GM21381 (cell line): ENCODE results near the gene TMEM213.

Source experiments
- ATAC-seq: cut with Tn5 transposase; IDR thresholded peaks from one replicate; pipeline ENCODE4 v1.9.1; 2021; ENCODE audit warnings: mild to moderate bottlenecking, moderate library complexity; ENCODE audit not compliant: unreplicated experiment

The TMEM213 gene

DNA sequence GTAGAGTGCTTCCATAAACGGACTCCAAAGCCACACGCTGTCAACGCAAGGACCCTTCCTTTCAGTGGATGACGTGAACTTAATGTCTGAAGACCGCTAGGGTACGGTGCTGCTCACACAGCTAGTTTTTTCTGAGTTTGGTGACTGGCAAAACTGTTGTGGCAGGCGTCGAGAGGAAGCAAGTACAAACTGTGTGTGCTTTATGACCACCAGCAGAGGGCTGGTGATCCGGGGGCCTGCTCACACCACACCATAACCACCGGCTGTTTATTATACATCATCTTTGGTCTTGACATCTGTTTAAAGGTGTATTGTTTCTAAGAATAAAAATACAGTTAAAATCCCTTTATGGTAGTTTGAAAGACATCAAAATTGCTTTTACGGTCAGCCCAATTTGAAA lies 37.3 kb downstream of the TMEM213 start:
- ATAC-seq = no peak

DNA sequence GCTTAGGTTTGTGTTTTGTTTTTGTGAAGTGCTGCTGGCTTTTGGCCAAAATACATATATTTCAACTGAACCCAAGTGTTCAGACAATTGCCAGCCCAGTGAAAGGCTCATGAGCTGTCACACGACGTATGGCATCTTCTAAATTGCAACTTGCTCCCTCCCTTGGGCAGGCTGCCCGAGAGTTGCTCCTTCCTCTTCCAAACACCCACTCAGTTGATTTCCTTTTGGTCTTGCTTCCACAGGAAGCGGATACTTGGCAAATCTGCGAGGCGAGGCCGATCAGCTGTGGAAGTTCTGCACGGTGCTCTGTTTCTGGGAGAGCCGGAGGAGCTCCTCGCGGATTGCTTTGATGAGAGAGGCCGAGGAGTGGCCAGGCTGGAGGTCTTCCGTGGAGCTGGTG lies 39.8 kb downstream of the TMEM213 start:
- ATAC-seq = no peak

DNA sequence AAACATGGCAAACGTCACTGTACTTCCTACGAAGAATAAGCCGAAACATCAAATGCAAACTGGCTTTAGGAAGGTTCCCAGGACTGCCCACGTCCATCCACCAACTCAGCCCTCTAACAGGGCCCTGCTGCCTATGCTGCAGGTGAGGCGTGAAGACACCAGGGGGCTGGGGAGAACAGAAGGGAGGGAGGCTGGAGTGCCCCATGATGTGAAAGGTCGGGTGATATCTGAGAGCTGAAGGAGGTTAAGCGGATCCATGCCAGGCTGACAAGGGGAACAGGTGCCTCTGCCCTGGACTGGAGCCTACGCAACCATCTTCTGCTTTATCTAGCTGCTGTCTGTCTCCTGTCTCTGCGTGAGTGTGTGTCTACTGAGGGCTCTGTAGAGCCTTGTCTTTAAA lies 40.4 kb downstream of the TMEM213 start:
- no peak for ATAC-seq

DNA sequence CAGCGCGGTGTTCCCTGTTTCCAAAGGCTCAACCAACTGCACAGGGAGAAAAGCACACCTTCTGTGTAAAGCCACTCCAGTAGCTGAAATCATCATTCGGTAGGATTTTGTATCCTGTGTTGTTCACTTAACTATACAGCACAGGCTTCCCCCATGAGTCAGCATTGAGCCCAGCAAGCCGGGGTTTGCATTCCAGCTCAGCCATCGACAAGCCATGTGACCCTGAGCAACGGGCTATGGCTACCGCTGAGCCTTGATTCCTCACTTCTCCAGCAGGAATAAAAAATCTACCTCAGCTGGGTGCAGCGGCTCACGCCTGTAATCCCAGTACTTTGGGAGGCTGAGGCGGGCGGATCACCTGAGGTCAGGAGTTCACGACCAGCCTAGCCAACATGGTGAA lies 44.3 kb downstream of the TMEM213 start:
- ATAC-seq = no peak

DNA sequence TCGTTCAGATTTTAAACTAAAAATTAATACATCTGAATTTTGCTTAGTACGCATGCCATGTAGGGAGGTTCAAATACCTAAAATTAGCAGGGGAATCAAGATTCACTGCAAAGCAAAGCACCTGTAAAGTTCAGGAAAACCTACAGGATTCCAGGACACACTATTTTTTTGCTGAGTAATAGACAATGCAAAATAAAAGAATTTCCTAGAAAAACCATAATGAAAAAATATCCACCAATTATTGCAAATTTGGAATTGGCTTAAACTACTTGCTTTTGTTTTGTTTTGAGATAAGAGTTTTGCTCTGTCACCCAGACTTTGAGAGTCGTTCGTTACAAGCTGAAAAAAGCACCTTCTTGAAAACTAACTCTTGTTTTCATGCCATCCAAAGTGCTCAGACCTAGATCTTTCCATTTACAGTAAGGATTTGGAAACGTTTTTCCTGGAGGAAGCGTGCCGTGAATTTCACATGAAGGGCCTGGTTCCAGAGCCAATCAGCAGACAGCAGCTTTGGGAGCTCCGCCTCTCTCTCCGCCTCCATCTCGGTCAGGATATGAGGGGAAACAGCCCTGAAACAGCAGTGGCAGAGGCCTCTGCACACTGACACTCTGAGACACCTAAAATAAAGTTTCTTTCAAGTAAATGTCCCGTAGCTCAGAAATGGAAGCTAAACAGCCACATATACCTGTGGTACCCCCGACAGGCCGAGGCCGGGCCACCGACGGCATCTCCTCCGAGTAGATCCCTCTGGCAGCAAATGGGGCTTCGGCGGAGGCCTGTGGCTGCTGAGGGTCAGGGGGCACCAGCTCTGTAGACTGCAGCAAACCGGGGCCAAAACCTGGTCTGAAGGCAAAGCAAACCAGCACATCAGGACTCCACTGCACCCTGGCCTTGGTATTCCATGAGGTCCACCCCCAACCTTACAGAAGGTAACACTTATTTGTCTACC lies 46.1 kb downstream of the TMEM213 start:
- no peak for ATAC-seq

DNA sequence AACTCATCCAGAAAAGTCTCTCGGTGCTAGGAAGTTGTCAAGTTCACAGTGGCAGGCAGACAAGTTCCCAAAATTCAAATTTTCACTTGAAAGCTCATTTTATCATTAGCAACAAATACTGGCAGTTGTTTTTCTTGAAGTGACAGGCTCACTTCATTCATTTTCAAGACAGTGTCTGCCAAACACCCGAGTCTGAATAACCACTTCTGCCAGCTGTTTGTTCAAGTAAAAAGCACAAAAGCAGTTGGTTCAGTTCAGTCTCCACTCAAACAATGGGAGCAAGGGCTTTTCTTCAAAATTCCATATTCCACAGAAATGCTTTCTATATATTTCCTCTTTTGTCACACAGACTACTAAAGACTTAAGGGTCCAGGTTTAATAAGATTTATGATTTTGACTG lies 47.9 kb downstream of the TMEM213 start:
- no peak for ATAC-seq

DNA sequence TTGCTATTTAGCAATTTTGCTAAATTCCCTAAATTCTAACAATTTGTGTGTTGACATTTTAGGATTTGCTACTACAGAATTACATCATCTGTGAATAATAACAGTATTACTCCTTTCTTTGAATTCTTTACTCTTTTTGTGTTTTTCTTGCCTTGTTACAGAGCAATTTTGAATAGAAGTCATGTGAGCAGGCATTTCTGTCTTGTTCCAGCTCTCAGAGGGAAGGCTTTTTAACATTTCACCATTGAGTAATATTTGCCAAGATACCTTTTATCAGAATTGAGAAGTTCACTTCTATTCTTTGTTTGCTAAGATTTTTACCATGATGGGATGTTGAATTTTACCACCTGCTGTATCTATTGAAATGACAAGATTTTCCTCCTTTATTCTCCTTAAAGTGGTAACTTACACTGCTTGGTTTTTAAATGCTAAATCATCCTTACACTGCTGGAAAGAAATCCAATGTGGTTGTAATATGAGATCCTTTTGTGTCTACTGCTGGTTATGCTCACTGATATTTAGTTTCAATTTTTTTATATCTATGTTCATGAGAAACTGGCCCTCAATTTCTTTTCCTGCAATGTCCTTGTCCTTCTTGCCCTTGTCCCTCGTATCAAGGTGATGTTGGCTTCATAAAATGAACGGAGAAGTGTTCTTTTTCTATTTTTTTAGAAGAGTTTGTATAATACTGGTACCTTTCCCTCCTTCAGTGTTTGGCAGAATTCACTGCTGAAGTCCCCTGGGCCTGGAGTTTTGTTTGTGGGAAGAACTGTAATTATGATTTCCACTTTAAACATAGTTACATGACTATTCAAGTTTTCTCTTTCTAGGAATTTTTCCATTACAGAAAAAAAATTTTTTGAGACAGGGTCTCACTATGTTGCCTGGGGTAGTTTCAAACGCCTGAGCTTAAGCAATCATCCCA lies 50.5 kb downstream of the TMEM213 start:
- ATAC-seq = no peak

DNA sequence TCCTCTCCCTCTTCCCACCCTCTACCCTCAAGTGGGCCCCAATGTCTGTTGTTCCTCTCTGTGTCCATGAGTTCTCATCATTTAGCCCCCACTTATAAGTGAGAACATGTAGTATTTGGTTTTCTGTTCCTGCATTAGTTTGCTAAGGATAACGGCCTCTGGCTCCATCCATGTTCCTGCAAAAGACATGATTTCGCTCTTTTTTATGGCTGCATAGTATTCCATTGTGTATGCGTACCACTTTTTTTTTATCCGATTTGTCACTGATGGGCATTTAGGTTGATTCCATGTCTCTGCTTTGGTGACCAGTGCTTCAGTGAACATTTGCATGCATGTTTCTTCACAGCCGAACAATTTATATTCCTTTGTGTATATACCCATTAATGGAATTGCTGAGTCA lies 51.9 kb downstream of the TMEM213 start:
- ATAC-seq = no peak

DNA sequence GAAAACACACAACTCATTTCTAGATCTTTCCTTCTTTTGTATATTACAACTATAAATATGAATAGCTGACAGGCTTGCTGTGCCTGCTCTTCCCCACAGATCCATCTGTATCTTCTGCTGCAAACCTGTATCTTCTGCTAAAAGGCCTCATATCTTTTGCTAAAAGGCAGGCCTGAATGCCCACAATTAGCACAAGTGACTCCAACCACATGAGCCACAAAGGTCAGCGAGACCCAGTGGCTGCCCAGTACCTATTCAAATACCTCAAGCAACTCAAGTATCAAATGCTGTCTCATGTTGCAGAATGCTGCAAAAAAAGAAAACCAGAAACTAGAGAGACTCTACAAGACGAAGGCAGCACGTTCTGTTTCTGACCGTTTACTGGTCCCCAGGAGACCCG lies 54.7 kb downstream of the TMEM213 start:
- no peak for ATAC-seq

DNA sequence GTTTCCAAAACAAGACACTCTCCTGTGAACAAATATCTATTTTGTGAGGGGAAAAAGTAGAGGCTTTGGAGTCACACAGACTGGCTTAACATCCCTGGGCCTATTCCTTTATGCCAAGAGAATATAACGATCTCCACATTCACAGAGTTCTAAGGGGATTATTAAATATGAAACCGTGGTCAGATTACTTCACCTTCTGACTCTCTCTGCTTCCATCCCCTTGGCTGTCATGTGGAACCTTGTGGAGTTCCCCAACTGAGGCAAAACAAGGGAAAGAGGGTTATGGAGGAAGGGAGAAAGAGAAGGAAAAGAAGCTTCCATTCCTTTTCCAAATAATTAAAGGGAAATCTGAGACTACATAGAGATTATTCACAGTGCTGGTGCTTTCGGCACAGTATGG lies 55.7 kb downstream of the TMEM213 start:
- no peak for ATAC-seq

DNA sequence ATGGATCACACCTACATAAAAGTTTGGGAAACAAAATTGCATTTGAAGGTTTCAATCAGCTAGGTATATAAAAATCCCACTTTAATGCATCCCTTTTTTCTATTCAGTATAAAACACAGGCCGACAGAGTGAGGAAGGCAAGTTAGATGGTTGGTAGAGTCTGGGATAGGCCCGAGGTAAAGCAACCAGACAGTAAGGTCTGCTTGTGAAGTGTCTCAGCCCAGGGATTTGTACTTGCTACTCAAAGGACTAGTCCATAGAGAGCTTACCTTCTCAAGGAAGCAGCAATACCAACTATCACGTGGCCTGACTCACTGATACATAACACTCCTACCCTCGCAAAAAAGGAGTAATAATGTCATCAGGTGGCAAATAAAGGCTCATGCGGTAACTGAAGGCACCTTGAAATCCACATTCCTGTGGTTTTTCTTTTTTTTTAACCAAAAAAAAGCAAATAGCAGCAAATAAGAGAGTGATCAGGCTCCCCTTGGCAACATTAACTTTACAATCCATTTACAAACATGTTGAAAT lies 56.4 kb downstream of the TMEM213 start:
- no peak for ATAC-seq

DNA sequence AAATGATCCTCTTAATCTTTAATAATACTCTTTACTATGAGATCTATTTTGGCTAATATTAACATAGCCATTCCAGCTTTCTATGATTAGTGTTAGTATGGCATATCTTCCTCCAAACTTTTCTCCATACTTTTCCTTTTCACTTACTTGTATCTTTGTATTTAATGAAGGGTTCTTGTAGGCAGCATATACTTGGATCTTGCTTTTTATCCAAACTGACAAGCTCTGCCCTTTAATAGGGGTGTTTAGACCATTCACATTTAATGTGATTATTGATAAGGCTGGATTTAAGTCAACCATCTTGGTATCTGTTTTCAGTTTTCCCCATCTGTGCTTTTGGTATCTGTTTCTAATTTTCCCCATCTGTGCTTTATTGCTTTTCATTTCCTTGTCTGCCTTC lies 59.9 kb downstream of the TMEM213 start:
- no peak for ATAC-seq

DNA sequence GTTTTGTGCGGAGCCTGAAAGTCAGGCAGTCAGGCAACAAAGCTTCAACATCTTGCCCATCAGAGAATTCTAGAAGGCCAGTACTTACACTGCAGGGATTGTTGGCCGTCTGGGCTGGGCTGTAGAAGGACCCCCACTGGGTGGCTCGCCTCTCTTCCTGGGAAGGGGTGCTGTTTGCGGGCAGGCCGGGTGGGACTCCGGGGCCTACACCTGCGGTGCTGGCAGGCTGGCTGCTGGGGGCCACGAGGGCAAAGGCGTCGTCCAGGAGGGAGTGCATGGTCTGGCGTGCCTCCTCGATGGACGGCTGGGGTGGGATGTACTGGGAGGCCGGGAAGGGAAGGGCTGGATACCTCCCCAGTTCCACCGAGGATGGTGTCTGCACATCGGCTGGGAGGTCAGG lies 63.3 kb downstream of the TMEM213 start:
- ATAC-seq = no peak

DNA sequence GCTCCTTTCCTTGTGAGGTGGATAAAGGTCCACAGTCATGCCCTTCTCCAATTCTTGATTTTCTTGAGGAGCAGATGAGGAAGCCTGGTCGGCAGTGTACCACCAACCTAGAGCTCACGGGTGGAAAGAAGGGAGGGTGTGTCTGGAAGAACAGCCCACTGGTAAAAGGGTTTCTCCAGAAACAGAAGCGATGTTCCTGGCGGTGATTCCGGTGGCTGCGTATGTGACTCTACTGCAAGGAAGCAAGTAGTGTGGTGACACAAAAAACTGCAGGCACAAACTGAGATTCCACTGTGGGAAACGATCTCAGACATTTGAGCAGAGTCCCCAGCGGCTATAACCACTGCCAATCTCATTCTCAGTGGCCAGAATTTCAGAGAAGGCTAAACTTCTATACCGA lies 66.1 kb downstream of the TMEM213 start:
- no peak for ATAC-seq

DNA sequence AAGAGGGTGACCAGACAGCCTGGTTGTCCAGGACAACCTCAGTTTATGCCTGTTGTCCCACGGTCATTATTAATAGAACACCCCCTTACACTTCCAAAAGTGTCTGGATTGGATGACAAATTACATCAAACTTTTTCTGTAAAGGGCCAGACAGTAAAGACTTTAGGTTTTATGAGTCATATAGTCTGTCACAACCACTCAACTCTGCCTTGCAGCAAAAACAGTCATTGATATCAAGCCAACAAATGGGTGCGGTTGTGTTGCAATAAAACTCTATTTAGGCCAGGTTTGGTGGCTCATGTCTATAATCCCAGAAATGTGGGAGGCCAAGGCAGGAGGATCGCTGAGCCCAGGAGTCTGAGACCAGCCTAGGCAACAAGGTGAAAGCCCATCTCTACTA lies 66.9 kb downstream of the TMEM213 start:
- ATAC-seq = no peak

DNA sequence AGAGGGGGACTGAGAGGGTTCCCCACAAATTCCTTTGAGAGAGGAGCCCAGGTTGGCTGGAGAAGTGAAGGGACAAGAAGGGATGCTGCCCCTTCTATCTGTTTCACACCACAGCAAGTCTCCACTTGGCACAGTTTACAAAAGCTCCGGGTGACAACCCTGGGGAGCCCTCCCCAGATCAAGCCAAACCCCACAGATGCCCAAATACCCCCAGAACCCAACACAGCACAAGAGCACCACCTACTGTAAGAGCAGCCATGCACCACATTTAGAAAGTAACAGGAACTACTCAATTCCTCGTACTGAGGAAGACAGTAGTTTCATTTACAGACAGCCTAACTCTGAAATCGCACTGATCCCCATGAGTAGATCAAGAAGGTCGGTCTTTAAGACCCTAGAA lies 68.0 kb downstream of the TMEM213 start:
- no peak for ATAC-seq

DNA sequence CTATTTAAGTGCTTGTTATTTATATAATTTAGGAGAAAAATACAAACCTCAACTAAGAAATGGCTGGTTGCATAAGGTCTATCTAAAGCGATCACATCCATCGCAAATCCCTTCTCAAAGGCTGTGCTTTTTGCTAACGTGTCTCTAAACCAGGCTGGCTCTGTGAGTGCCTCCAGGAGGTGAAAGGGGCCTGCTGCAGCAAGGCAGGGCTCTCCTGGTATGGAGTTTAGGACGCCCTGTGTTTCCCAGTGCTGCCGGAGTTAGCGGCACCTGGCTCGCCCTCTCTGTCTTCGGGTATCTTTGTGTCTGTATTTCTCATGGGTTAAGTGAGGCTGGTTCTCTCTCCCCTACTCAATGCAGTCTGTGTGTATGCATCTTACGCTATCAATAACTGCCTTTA lies 68.6 kb downstream of the TMEM213 start:
- ATAC-seq = no peak

DNA sequence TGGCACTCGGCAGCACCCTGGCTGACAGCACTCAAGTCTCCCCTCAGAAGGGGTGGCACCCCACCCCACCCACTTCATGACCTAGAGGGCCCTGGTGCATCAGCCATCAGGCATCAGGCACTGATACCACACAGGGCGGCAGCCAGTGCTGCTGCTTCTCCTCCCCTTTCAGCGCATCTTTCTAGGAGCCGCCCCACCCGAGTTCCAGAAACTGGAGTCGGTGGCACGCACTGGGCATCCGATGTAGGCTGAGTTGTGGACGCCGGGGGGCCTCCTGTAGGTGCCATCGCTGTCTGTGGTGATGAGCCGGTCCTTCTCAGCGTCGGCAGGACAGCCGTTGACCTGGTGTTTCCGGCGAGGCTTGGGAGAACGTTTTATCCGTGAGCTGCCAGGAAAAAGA lies 70.0 kb downstream of the TMEM213 start:
- no peak for ATAC-seq

DNA sequence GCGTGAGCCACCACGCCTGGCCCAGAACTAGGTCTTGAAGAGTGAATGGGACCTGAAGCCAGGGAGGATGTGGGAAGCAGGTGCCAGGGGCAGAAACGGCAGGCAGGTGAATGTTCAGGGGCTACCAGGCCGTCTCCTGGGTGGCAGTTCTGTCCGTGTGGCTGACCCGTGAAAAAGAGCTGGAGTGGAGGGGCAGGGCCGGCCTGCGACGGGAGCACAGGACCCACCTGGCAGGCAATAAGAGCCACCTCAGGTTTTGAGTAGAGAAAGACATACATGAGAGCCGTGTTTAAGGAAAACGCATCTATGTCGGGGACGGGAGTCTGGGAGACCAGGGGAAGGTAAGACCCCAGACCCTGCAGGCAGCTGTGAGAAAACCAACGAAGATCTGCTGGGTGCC lies 70.9 kb downstream of the TMEM213 start:
- no peak for ATAC-seq

DNA sequence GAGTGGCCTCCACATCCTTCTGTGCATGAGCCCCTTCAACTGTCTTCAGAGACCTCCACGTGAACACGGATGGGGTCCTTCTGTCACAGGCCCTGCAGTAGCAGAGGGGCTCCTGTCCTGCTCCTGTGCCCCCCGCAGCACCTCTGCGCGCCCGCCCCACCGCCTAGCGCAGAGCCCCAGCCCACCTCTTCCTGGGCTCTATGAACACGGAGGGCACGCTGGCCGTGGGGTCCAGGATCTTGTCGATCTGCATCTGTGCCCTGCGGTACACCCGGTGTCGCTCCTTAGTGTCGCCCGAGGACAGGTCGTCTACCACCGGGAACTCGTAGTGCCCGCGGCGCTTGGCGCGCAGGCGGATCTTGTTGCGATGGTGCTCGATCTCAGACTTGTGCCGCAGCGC lies 71.6 kb downstream of the TMEM213 start:
- ATAC-seq = no peak

DNA sequence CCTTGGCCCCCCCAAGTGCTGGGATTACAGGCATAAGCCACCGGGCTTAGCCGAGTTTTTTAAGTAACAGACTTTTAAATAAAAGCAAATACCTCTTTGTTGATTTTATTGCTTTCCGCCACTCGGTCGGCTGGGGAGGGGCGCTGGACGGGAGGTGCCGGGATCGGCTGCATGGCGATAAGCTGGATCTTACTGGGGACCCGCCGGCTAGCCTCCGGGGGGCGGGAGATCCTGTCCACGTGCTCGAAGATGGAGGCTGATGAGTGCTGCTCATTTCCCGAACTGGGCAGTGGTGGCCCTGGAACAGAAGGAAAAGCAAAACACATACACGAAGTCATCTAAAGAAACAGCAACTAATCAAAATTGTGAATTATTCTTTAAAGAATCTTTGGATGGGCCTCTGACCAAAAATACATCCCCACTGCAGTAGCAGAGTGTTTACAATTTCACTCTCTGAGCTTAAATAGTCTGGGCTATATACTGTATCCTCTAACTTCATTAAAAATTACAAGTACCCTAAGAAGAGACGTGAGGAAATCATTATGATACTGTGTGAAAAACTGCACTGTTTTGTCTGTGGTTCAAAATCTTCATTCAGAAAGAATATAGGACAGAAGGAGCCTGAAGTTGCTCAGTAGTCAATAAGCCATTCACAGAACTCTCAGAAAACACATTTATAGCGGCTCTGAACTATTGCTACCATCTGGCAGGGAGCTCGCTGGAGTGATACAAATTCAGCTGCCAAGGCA lies 73.4 kb downstream of the TMEM213 start:
- ATAC-seq = no peak
